Parathyroid adenoma (tissue), 2 donors: ENCODE data around the gene HDC.

ENCODE experiments used
- H2AFZ ChIP-seq: fragments of 300-600 bp; sonication (generic); one replicate; pipeline ENCODE4 v1.7.0; 2017; ENCODE audit warnings: antibody characterized with exemption, mild to moderate bottlenecking
- H3K27ac ChIP-seq: fragments of 300-600 bp; sonication (generic); one replicate; pipeline ENCODE4 v1.7.0; 2017
- H3K27me3 ChIP-seq: fragments of 300-600 bp; sonication (generic); one replicate; pipeline ENCODE4 v1.7.0; 2017; ENCODE audit warnings: low read length; ENCODE audit not compliant: control insufficient read depth, insufficient read depth
- H3K36me3 ChIP-seq: fragments of 300-600 bp; sonication (generic); one replicate; pipeline ENCODE4 v1.7.0; 2017; ENCODE audit warnings: low read length; ENCODE audit not compliant: control insufficient read depth, insufficient read depth
- H3K4me1 ChIP-seq: fragments of 300-600 bp; sonication (generic); one replicate; pipeline ENCODE4 v1.7.0; 2017; ENCODE audit warnings: control low read depth
- H3K4me2 ChIP-seq: fragments of 300-600 bp; sonication (generic); one replicate; pipeline ENCODE4 v1.7.0; 2017; ENCODE audit warnings: low read length
- H3K4me3 ChIP-seq: fragments of 300-600 bp; sonication (generic); one replicate; pipeline ENCODE4 v1.7.0; 2017; ENCODE audit warnings: low read depth, low read length
- H3K79me2 ChIP-seq: fragments of 300-600 bp; sonication (generic); one replicate; pipeline ENCODE4 v1.7.0; 2017; ENCODE audit warnings: control low read depth
- H3K9ac ChIP-seq: fragments of 300-600 bp; sonication (generic); one replicate; pipeline ENCODE4 v1.7.0; 2017; ENCODE audit warnings: mild to moderate bottlenecking
- H3K9me3 ChIP-seq: fragments of 300-600 bp; sonication (generic); one replicate; pipeline ENCODE4 v1.7.0; 2017; ENCODE audit warnings: low read length; ENCODE audit not compliant: control insufficient read depth
- CTCF ChIP-seq: fragments of 300-600 bp; sonication (generic); IDR thresholded peaks from one replicate; pipeline ENCODE4 v1.7.0; 2017; ENCODE audit warnings: antibody characterized with exemption, mild to moderate bottlenecking
- donor health status: primary hyperparathyroidism.

The HDC gene

GRCh38 chr15:50265620-50266019 lies at the start of gene HDC:
Gene HDC (minus strand): TSS chr15:50265726. CDS start chr15:50265623, 103 bp downstream.
- no peak within 1 kb of the TSS for H3K27ac ChIP-seq
- H3K27me3 ChIP-seq = no peaks in the 10 kb centered on the region
- H3K36me3 ChIP-seq = no peaks in the 10 kb centered on the region
- no peak for TF ChIP-seq CTCF
- H2AFZ ChIP-seq = no peak within 1 kb of the TSS
- H3K9me3 ChIP-seq = no peaks in the 10 kb centered on the region
- no peaks in the 10 kb centered on the region for H3K79me2 ChIP-seq
- no peak within 1 kb of the TSS for H3K4me3 ChIP-seq
- H3K4me2 ChIP-seq = no peak within 1 kb of the TSS
- H3K4me1 ChIP-seq = no peaks in the 10 kb centered on the region
- H3K9ac ChIP-seq = no peak within 1 kb of the TSS

- H3K36me3 ChIP-seq = no peaks in the 10 kb centered on the region
- H3K4me3 ChIP-seq = no peak overlapping the region
- no peaks in the 10 kb centered on the region for H3K9me3 ChIP-seq
- no peak overlapping the region for H3K27ac ChIP-seq
- no peak overlapping the region for H2AFZ ChIP-seq
- H3K4me1 ChIP-seq = no peaks in the 10 kb centered on the region
- H3K79me2 ChIP-seq = peaks cover 2% of the 10 kb centered on the region
- no peak overlapping the region for H3K4me2 ChIP-seq
- TF ChIP-seq CTCF = no peak
- no peaks in the 10 kb centered on the region for H3K27me3 ChIP-seq
- H3K9ac ChIP-seq = no peak overlapping the region
These were observed 47.1 kb upstream of the HDC start for GRCh38 chr15:50312636-50313035.

- no peak for TF ChIP-seq CTCF
- H3K79me2 ChIP-seq = no peaks in the 10 kb centered on the region
- H2AFZ ChIP-seq = no peak overlapping the region
- no peaks in the 10 kb centered on the region for H3K4me1 ChIP-seq
- no peak overlapping the region for H3K4me3 ChIP-seq
- no peaks in the 10 kb centered on the region for H3K36me3 ChIP-seq
- H3K4me2 ChIP-seq = no peak overlapping the region
- no peaks in the 10 kb centered on the region for H3K9me3 ChIP-seq
- no peaks in the 10 kb centered on the region for H3K27me3 ChIP-seq
- H3K27ac ChIP-seq = no peak overlapping the region
- no peak overlapping the region for H3K9ac ChIP-seq
These were observed 42.3 kb upstream of the HDC start for GRCh38 chr15:50307799-50308198.

GRCh38 chr15:50304836-50305235 lies 39.3 kb upstream of the HDC start:
- no peak overlapping the region for H3K4me2 ChIP-seq
- no peak overlapping the region for H2AFZ ChIP-seq
- H3K9ac ChIP-seq = no peak overlapping the region
- H3K36me3 ChIP-seq = no peaks in the 10 kb centered on the region
- no peaks in the 10 kb centered on the region for H3K27me3 ChIP-seq
- no peak overlapping the region for H3K4me3 ChIP-seq
- no peaks in the 10 kb centered on the region for H3K79me2 ChIP-seq
- no peak for TF ChIP-seq CTCF
- no peak overlapping the region for H3K27ac ChIP-seq
- H3K9me3 ChIP-seq = no peaks in the 10 kb centered on the region
- no peaks in the 10 kb centered on the region for H3K4me1 ChIP-seq

GRCh38 chr15:50302581-50302980 lies 37.1 kb upstream of the HDC start:
- H3K9me3 ChIP-seq = no peaks in the 10 kb centered on the region
- no peaks in the 10 kb centered on the region for H3K4me1 ChIP-seq
- H3K9ac ChIP-seq = no peak overlapping the region
- no peak for TF ChIP-seq CTCF
- H3K27me3 ChIP-seq = no peaks in the 10 kb centered on the region
- no peak overlapping the region for H3K4me3 ChIP-seq
- no peak overlapping the region for H3K27ac ChIP-seq
- H2AFZ ChIP-seq = no peak overlapping the region
- no peak overlapping the region for H3K4me2 ChIP-seq
- H3K79me2 ChIP-seq = no peaks in the 10 kb centered on the region
- H3K36me3 ChIP-seq = no peaks in the 10 kb centered on the region
